Lung (tissue), 12 donors: Measurements from ENCODE around the gene FGGY. TPM values are rescaled to one million over a fixed set of nuclear protein-coding genes. Genes with fewer than 3 reads are reported as not detected.

Experiments
- ATAC-seq: fragments of 200-7000 bp; cut with Tn5 transposase; one replicate; pipeline ENCODE4 v1.9.1; 2020; ENCODE audit warnings: moderate number of reproducible peaks; ENCODE audit not compliant: insufficient read depth, low FRiP score
- DNase-seq, 3 donors: peaks; one replicate each; pipeline ENCODE4 v3.0.0-alpha.2; 2013 to 2017
- H3K27ac ChIP-seq, 2 donors: one replicate each; pipeline ENCODE4 v1.5.1; 2013; ENCODE audit warnings: mild to moderate bottlenecking in 2 of 2, moderate library complexity in 2 of 2, control low read depth in 1 of 2, inconsistent platforms in 1 of 2, low read depth in 1 of 2, low read length in 1 of 2
- H3K27me3 ChIP-seq, 3 donors: one replicate each; pipeline ENCODE4 v1.5.1; 2013; ENCODE audit warnings: low read length in 2 of 3; ENCODE audit not compliant: control insufficient read depth in 3 of 3, insufficient read depth in 3 of 3
- H3K36me3 ChIP-seq, 4 donors: one replicate each; pipeline ENCODE4 v1.5.1; 2013; ENCODE audit warnings: low read length in 4 of 4, mild to moderate bottlenecking in 1 of 4, moderate library complexity in 1 of 4; ENCODE audit not compliant: control insufficient read depth in 4 of 4, insufficient read depth in 4 of 4
- H3K4me1 ChIP-seq, 5 donors: one replicate each; pipeline ENCODE4 v1.5.1; 2013; ENCODE audit warnings: low read length in 5 of 5, mild to moderate bottlenecking in 2 of 5, moderate library complexity in 1 of 5; ENCODE audit not compliant: control insufficient read depth in 5 of 5, insufficient read depth in 5 of 5
- H3K4me3 ChIP-seq: one replicate; pipeline ENCODE4 v1.5.1; 2013; ENCODE audit warnings: mild to moderate bottlenecking, control low read depth, moderate library complexity
- H3K9ac ChIP-seq, 2 donors: one replicate each; pipeline ENCODE4 v1.5.1; 2013; ENCODE audit warnings: low read length in 2 of 2, control low read depth in 1 of 2; ENCODE audit not compliant: insufficient read depth in 1 of 2
- H3K9me3 ChIP-seq, 4 donors: one replicate each; pipeline ENCODE4 v1.5.1; 2013; ENCODE audit warnings: low read length in 3 of 4, mild to moderate bottlenecking in 1 of 4, moderate library complexity in 1 of 4; ENCODE audit not compliant: control insufficient read depth in 4 of 4, insufficient read depth in 3 of 4
- WGBS, 2 donors: extraction: QIAGEN DNeasy Blood & Tissue Kit; methylation state at CpG; one replicate each; pipeline ENCODE4 v1.1.7; 2013; 5-methylcytosine and 5-hydroxymethylcytosine counted together
- polyA plus RNA-seq, 2 donors: library from polyadenylated mRNA; stranded (reverse); fragments of 200-250 nt; gene quantifications; one replicate each; pipeline ENCODE4 v1.2.1, GENCODE V29; 2013
- total RNA-seq, 2 donors: library from RNA; depleted of rRNA in 1 of 2; stranded (reverse); fragments of >200 nt in 1 of 2; gene quantifications; one replicate each; pipeline ENCODE4 v1.2.1, GENCODE V29; 2014 to 2021
- TF ChIP-seq, protein P1 (sequence below): IDR thresholded peaks from 2 replicates; pipeline ENCODE4 v1.5.1; 2012; ENCODE audit warnings: mild to moderate bottlenecking; ENCODE audit errors: control extremely low read depth, extremely low read depth
- donor health status: control.
- donor health status: control.
- donor health status: Bipolar disorder and iron deficiency.
- donor health status: healthy.
- donor health status: DM: yes; HTN: yes; CAD: no.

FGGY gene
- total and polyA plus RNA-seq, 4 donors, result 16.1 to 42.3 (median 18.3) TPM

GRCh38 chr1:59657873-59658465 is 361.1 kb downstream of the FGGY start:
- Histone ChIP-seq H3K36me3 (no peaks in the 10 kb centered on the region), H3K27ac (no peak overlapping the region), H3K9ac (no peak overlapping the region), H3K4me1 (peaks cover 0 to 1% (median 0%) of the 10 kb centered on the region in 5 donors), H3K27me3 (no peaks in the 10 kb centered on the region), H3K4me3 (no peak overlapping the region), H3K9me3 (no peaks in the 10 kb centered on the region)
- TF ChIP-seq, protein P1, sequence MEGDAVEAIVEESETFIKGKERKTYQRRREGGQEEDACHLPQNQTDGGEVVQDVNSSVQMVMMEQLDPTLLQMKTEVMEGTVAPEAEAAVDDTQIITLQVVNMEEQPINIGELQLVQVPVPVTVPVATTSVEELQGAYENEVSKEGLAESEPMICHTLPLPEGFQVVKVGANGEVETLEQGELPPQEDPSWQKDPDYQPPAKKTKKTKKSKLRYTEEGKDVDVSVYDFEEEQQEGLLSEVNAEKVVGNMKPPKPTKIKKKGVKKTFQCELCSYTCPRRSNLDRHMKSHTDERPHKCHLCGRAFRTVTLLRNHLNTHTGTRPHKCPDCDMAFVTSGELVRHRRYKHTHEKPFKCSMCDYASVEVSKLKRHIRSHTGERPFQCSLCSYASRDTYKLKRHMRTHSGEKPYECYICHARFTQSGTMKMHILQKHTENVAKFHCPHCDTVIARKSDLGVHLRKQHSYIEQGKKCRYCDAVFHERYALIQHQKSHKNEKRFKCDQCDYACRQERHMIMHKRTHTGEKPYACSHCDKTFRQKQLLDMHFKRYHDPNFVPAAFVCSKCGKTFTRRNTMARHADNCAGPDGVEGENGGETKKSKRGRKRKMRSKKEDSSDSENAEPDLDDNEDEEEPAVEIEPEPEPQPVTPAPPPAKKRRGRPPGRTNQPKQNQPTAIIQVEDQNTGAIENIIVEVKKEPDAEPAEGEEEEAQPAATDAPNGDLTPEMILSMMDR, result no peak
- no peak for DNase-seq
- WGBS, 2 donors, result 95 to 97% methylated on average over 3 of the region's 3 CpGs
- ATAC-seq, result no peak

DNA sequence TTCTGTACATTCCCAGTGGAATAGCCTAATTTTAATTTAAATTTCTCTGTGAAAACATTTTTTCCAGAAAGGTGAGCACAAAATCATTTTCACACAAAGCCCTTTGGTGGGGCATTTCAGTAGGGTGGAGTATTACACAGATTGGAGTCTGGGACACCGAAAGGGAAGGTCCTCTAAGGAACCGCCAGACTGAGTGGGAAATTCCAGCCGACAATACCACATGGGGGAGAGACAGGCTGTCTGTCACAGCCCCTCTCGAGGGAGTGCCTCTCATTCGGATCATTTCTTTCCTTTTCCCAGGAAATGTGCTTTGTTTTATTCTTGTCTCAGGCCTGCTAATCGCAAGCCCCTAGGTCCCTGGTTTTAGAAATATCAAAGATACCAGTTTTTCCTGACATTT is 367.3 kb downstream of the FGGY start:
- ATAC-seq (no peak), DNase-seq (no peak)
- TF ChIP-seq, protein P1, result no peak
- H3K9me3 ChIP-seq, result no peaks in the 10 kb centered on the region
- H3K4me1 ChIP-seq, result peaks cover 0 to 3% (median 0%) of the 10 kb centered on the region in 5 donors
- H3K27me3 ChIP-seq, result no peaks in the 10 kb centered on the region
- no peak overlapping the region for H3K4me3 ChIP-seq
- no peak overlapping the region for H3K27ac ChIP-seq
- H3K36me3 ChIP-seq, result peaks cover 0 to 2% (median 0%) of the 10 kb centered on the region in 4 donors
- WGBS, 2 donors, result 83 to 86% methylated on average over 6 of the region's 6 CpGs
- H3K9ac ChIP-seq, result no peak overlapping the region

DNA sequence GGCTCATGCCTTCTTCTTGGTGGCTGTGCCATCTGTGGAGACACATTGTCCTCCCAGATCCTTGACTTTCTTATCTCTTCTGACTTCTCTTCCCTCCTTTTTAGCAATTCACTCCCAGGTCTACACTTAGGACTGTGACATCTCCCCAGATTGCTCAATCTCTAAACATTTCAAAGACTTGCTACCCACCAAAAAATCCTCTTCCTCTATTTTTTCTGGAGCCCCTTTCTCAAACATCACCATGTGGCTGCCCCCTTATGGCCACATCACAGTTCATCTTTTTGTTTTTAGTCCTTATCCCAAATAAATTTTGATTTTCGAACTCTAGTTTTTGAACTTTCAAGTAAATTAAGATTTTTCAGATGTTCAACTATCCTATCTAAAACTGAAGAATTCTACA is 369.2 kb downstream of the FGGY start:
- peaks cover 0 to 7% (median under 1%) of the 10 kb centered on the region in 5 donors for H3K4me1 ChIP-seq
- TF ChIP-seq, protein P1, result no peak
- H3K27ac ChIP-seq, result no peak overlapping the region
- no peak overlapping the region for H3K4me3 ChIP-seq
- H3K9me3 ChIP-seq, result no peaks in the 10 kb centered on the region
- H3K9ac ChIP-seq, result no peak overlapping the region
- H3K27me3 ChIP-seq, result no peaks in the 10 kb centered on the region
- peaks cover 0 to 2% (median 0%) of the 10 kb centered on the region in 4 donors for H3K36me3 ChIP-seq
- no peak for DNase-seq
- WGBS, 2 donors, result 90 to 98% methylated on average over 1 of the region's 1 CpG
- no peak for ATAC-seq

DNA sequence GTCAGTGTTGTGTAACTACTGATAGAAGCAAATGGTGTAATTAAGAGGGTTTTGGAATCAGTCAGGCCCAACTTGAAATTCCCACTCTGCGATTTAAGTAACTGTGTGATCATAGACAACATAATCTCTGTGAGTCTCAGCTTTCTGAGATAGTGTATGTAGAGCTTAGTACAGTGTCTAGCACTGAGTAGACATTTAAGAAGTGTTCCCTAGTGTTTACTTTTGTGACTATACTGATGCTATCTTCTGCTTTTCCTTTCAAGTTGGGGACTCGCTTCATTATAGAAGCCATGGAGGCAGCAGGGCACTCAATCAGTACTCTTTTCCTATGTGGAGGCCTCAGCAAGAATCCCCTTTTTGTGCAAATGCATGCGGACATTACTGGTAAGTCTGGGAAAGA is 370.1 kb downstream of the FGGY start:
- Histone ChIP-seq H3K9me3 (no peaks in the 10 kb centered on the region), H3K4me1 (peaks cover 0 to 7% (median 3%) of the 10 kb centered on the region in 5 donors), H3K36me3 (peaks cover 0 to 2% (median 0%) of the 10 kb centered on the region in 4 donors), H3K27me3 (no peaks in the 10 kb centered on the region), H3K4me3 (no peak overlapping the region), H3K27ac (no peak overlapping the region), H3K9ac (no peak overlapping the region)
- DNase-seq, result no peak
- WGBS, 2 donors, result 89 to 92% methylated on average over 3 of the region's 3 CpGs
- ATAC-seq, result no peak
- TF ChIP-seq, protein P1, result no peak
